ENCODE data around the gene RAB35.

RAB35 gene

GRCh38 chr12:120132054-120132836 lies 15.7 kb upstream of the RAB35 start:
- DNase-seq, result no peak

GRCh38 chr12:120131116-120131515 lies 14.6 kb upstream of the RAB35 start:
- DNase-seq, result no peak

GRCh38 chr12:120130011-120130410 lies 13.5 kb upstream of the RAB35 start:
- DNase-seq, result no peak

GRCh38 chr12:120126635-120127005 lies 10.1 kb upstream of the RAB35 start:
- DNase-seq, result no peak

- no peak for DNase-seq
Observed at GRCh38 chr12:120125792-120126634, 9.5 kb upstream of the RAB35 start.

- no peak for DNase-seq
Observed at GRCh38 chr12:120125029-120125428, 8.5 kb upstream of the RAB35 start.

GRCh38 chr12:120121766-120122293 lies 5.3 kb upstream of the RAB35 start:
- DNase-seq, result no peak

GRCh38 chr12:120121343-120121742 lies 4.8 kb upstream of the RAB35 start:
- DNase-seq, result no peak

GRCh38 chr12:120119271-120119973 lies 2.9 kb upstream of the RAB35 start:
- no peak for DNase-seq

GRCh38 chr12:120118321-120119061 lies 1.9 kb upstream of the RAB35 start:
- no peak for DNase-seq

- DNase-seq, result no peak
Observed at GRCh38 chr12:120117961-120118320, 1.4 kb upstream of the RAB35 start.

- DNase-seq, result peak; percentile 98
Observed at GRCh38 chr12:120116792-120117651, 469 bp upstream of the RAB35 start.

GRCh38 chr12:120115692-120116440 lies 687 bp downstream of the RAB35 start:
- peak; percentile 43 for DNase-seq

GRCh38 chr12:120115066-120115465 lies 1.5 kb downstream of the RAB35 start:
- DNase-seq, result no peak

- DNase-seq, result no peak
Observed at GRCh38 chr12:120110550-120111501, 5.7 kb downstream of the RAB35 start.

- DNase-seq, result no peak
Observed at GRCh38 chr12:120109570-120110267, 6.8 kb downstream of the RAB35 start.

- DNase-seq, result no peak
Observed at GRCh38 chr12:120106151-120106550, 10.4 kb downstream of the RAB35 start.

- no peak for DNase-seq
Observed at GRCh38 chr12:120103371-120103770, 13.2 kb downstream of the RAB35 start.

GRCh38 chr12:120103044-120103338 lies 13.6 kb downstream of the RAB35 start:
- DNase-seq, result no peak

Measured in eye (tissue), 1 donor.